Thyroid gland (tissue), 4 donors: ENCODE measurements around the gene POU2AF3.

Source experiments
- CTCF ChIP-seq, 6 experiments: fragments of 200-600 bp in 3 of 6; fragments of 450-650 bp in 3 of 6; sonication (generic) in 3 of 6; IDR thresholded peaks; one replicate each; pipeline ENCODE4 v1.5.1; 2016 to 2019; ENCODE audit warnings: antibody characterized with exemption in 6 of 6, mild to moderate bottlenecking in 2 of 6, inconsistent platforms in 1 of 6, moderate library complexity in 1 of 6
- POLR2A ChIP-seq, 2 donors: fragments of 450-650 bp; IDR thresholded peaks; one replicate each; pipeline ENCODE4 v1.6.1; 2017; ENCODE audit warnings: antibody characterized with exemption in 2 of 2, mild to moderate bottlenecking in 2 of 2, moderate library complexity in 1 of 2

- no peak for TF ChIP-seq CTCF (IDR thresholded peaks at IDR 0.05)
- no peak for TF ChIP-seq POLR2A (IDR thresholded peaks at IDR 0.05)
These were observed 49.8 kb downstream of the POU2AF3 start for GRCh38 chr11:111348147-111348546.
